Measurements from ENCODE around the gene MCRIP2.

MCRIP2 gene

DNA sequence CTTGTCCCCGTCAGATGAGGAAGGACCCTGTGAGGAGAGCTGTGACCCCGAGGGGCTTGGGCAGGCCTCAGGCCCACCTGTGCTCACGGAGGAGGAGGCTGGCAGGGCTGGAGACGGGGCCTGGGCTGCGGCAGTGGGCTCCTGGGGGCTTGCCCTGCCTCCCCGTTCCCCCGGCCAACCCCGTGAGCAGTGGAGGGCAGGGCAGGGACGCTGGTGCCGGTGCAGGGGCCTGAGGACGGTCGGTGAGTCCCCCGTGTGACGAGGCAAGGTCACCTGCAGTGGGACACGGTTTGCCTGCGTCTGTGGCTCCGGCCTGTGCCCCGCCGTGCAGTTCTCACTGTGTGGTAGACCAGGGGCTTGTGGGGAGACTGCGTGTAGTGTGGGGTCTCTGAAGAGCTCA, 18.0 kb downstream of the MCRIP2 start:
- TF ChIP-seq, protein P1, sequence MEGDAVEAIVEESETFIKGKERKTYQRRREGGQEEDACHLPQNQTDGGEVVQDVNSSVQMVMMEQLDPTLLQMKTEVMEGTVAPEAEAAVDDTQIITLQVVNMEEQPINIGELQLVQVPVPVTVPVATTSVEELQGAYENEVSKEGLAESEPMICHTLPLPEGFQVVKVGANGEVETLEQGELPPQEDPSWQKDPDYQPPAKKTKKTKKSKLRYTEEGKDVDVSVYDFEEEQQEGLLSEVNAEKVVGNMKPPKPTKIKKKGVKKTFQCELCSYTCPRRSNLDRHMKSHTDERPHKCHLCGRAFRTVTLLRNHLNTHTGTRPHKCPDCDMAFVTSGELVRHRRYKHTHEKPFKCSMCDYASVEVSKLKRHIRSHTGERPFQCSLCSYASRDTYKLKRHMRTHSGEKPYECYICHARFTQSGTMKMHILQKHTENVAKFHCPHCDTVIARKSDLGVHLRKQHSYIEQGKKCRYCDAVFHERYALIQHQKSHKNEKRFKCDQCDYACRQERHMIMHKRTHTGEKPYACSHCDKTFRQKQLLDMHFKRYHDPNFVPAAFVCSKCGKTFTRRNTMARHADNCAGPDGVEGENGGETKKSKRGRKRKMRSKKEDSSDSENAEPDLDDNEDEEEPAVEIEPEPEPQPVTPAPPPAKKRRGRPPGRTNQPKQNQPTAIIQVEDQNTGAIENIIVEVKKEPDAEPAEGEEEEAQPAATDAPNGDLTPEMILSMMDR (IDR thresholded peaks at IDR 0.05; ENCODE audit: control insufficient read depth, extremely low read depth, insufficient read depth) = no peak
- DNase-seq (ENCODE audit: low read depth) = no peak
- H3K4me3 ChIP-seq (ENCODE audit: low read depth, low read length) = no peak overlapping the region

DNA sequence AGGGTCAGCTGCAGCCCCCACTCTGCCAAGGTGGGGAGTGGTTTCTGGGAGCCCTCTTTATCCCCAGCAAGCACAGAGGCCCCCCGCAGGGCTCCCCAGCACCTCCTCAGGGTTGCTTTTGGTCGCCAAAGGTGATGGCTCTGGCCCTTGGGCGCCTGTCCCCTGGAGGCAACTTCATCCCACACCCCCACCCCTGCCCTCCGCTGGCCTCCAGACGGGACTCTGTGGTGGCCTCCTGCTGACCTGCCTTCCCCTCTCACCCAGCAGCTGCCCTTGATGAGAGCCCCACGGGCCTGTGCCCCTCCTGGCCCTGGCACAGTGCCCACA, 18.5 kb downstream of the MCRIP2 start:
- no peak overlapping the region for H3K4me3 ChIP-seq (ENCODE audit: low read depth, low read length)
- TF ChIP-seq, protein P1 (IDR thresholded peaks at IDR 0.05; ENCODE audit: control insufficient read depth, extremely low read depth, insufficient read depth) = no peak
- DNase-seq (ENCODE audit: low read depth) = no peak

DNA sequence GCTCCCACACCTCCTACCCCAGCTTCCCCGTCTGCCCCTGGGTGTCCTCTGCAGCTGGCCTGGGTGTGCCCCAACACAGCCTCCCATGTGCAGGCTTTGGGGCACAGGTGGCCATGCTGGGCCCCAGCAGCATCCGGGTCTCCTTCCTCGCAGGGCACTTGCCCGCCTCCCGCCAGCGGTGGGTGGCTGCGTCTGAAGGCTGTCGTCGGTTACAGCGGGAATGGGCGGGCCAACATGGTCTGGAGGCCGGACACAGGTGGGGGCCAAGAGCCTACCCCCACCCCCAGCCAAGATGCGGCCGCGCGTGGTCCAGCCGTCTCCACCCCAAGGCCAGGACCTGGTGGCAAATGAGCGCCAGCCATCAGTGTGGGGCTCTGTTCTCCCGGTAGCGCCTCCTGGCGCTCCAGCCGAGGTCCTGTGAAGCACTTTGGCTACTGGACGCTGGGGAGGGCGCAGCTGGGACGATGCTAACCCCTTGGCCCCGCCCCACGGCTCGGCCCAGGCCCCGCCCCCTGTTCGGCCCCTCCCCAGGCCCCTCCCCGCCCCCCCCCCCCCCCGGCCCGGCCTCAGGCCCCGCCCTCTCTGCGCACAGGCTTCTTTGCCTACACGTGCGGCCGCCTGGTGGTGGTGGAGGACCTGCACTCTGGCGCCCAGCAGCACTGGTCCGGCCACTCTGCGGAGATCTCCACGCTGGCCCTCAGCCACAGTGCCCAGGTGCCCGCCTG, 19.0 kb downstream of the MCRIP2 start:
- DNase-seq (ENCODE audit: low read depth) = peak; percentile 83
- H3K4me3 ChIP-seq (ENCODE audit: low read depth, low read length) = peak overlapping the region; percentile 46
- TF ChIP-seq, protein P1 (IDR thresholded peaks at IDR 0.05; ENCODE audit: control insufficient read depth, extremely low read depth, insufficient read depth) = peak; percentile 71

DNA sequence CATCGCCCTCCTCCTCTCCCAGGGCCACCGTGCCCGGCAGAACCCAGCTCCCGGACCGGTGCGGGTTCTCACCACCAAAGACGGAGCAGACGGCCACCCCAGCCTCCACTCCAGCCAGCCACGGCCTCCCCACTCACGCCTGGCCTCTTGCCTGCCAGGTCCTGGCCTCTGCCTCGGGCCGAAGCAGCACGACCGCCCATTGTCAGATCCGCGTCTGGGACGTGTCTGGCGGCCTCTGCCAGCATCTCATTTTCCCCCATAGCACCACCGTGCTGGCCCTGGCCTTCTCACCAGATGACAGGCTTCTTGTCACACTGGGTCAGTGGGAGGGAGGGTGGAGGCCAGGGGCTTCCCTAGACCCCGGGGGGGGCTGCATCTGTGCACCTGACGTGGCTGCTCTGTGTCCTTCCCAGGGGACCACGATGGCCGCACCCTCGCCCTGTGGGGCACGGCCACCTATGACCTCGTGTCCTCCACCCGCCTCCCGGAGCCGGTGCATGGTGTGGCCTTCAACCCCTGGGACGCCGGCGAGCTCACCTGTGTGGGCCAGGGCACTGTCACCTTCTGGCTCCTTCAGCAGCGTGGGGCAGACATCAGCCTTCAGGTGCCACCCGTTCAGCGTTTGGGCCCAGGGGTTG, 19.7 kb downstream of the MCRIP2 start:
- H3K4me3 ChIP-seq (ENCODE audit: low read depth, low read length) = peak overlapping the region; percentile 46
- no peak for DNase-seq (ENCODE audit: low read depth)
- TF ChIP-seq, protein P1 (IDR thresholded peaks at IDR 0.05; ENCODE audit: control insufficient read depth, extremely low read depth, insufficient read depth) = no peak

DNA sequence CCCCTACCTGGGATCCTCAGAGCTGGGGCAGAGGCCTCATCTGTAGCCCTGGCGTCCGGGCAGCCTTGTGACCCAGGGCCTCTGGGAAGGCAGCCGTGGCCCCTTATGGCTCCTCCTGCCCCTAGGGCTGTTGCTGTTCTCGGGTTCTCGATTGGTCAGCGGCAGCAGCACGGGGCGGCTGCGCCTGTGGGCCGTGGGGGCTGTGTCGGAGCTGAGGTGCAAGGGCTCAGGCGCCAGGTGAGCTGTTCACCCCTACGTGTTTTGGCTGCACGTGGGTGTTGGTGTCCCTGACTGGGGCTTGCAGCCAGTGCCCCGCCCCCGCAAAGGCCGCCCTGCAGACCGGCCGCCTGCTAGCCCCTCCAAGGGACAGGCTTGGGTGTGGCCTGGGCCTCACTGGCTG, 20.5 kb downstream of the MCRIP2 start:
- H3K4me3 ChIP-seq (ENCODE audit: low read depth, low read length) = no peak overlapping the region
- DNase-seq (ENCODE audit: low read depth) = no peak
- TF ChIP-seq, protein P1 (IDR thresholded peaks at IDR 0.05; ENCODE audit: control insufficient read depth, extremely low read depth, insufficient read depth) = no peak

DNA sequence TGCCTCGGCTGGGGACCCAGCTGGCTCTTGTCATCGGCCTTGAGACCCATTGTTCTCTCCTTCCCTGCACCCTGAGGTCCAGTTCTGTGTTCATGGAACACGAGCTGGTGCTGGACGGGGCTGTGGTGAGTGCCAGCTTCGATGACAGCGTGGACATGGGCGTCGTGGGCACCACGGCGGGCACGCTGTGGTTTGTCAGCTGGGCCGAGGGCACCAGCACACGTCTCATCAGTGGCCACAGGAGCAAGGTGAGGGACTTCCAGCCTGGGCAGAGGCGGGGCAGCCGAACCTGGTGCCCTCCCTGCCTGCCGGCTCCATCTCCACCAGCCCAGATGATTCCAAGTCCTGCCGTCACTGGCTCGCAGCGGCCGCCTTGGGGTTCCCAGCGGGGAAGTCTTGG, 21.0 kb downstream of the MCRIP2 start:
- H3K4me3 ChIP-seq (ENCODE audit: low read depth, low read length) = no peak overlapping the region
- DNase-seq (ENCODE audit: low read depth) = no peak
- TF ChIP-seq, protein P1 (IDR thresholded peaks at IDR 0.05; ENCODE audit: control insufficient read depth, extremely low read depth, insufficient read depth) = no peak

DNA sequence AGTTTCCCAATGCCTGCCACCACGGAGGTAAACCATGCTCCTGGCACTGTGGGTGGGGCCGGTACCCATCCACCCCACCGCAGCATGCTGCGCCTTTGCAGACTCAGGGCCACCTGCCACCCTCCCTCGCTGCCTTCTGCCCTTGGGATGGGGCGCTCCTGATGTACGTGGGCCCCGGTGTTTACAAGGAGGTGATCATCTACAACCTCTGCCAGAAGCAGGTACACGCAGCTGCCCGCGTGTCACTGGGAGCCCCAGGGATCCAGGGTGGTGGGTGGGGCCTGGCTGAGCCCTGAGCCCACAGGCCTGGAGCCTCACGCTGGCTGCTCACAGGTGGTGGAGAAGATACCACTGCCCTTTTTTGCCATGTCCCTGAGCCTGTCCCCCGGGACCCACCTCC, 24.9 kb downstream of the MCRIP2 start:
- no peak overlapping the region for H3K4me3 ChIP-seq (ENCODE audit: low read depth, low read length)

More for the DNA sequence above, 24.9 kb downstream of the MCRIP2 start:
- DNase-seq (ENCODE audit: low read depth) = no peak
- TF ChIP-seq, protein P1 (IDR thresholded peaks at IDR 0.05; ENCODE audit: control insufficient read depth, extremely low read depth, insufficient read depth) = no peak

Data from LNCaP clone FGC (cell line).